ENCODE data around the gene CBFA2T2.

GRCh38 chr20:33443512-33444239 is 46.2 kb upstream of the CBFA2T2 start, which contains the start of gene SNTA1:
- no peak for TF ChIP-seq CTCF (IDR thresholded peaks at IDR 0.05)
- no peak for TF ChIP-seq EP300 (IDR thresholded peaks at IDR 0.05)
- TF ChIP-seq POLR2AphosphoS5 (IDR thresholded peaks at IDR 0.05): no peak
- TF ChIP-seq POLR2A (IDR thresholded peaks at IDR 0.05): no peak

Measured in stomach (tissue), 4 donors.